CD1c-positive myeloid dendritic cell (primary cell): ENCODE measurements around the gene TMEM207.

Source experiments
- DNase-seq: peaks from one replicate; pipeline ENCODE4 v3.0.0-alpha.2; 2016; ENCODE audit errors: extremely low spot score

The TMEM207 gene

GRCh38 chr3:190444576-190445145 lies 5.0 kb downstream of the TMEM207 start:
- no peak for DNase-seq

GRCh38 chr3:190444006-190444405 lies 5.7 kb downstream of the TMEM207 start:
- DNase-seq = no peak

- no peak for DNase-seq
These were observed 6.4 kb downstream of the TMEM207 start for GRCh38 chr3:190443257-190443656.

GRCh38 chr3:190442240-190442639 lies 7.5 kb downstream of the TMEM207 start:
- DNase-seq = no peak

- peak; percentile 47 for DNase-seq
These were observed 13.4 kb downstream of the TMEM207 start for GRCh38 chr3:190436331-190436730.

- no peak for DNase-seq
These were observed 14.1 kb downstream of the TMEM207 start for GRCh38 chr3:190435618-190436017.

- DNase-seq = no peak
These were observed 16.1 kb downstream of the TMEM207 start for GRCh38 chr3:190433626-190434025.

- DNase-seq = peak; percentile 32
These were observed 17.5 kb downstream of the TMEM207 start for GRCh38 chr3:190432216-190432615.

- DNase-seq = no peak
These were observed 18.8 kb downstream of the TMEM207 start for GRCh38 chr3:190430906-190431305.

GRCh38 chr3:190429681-190430080 lies 20.0 kb downstream of the TMEM207 start:
- DNase-seq = no peak

GRCh38 chr3:190426806-190427507 lies 22.7 kb downstream of the TMEM207 start:
- DNase-seq = no peak

- DNase-seq = no peak
These were observed 23.9 kb downstream of the TMEM207 start for GRCh38 chr3:190425833-190426232.

GRCh38 chr3:190424478-190425439 lies 24.9 kb downstream of the TMEM207 start:
- peak; percentile 54 for DNase-seq

GRCh38 chr3:190424108-190424477 lies 25.6 kb downstream of the TMEM207 start:
- DNase-seq = no peak

GRCh38 chr3:190414297-190414696 lies 35.4 kb downstream of the TMEM207 start:
- no peak for DNase-seq

GRCh38 chr3:190404715-190405114 lies 45.0 kb downstream of the TMEM207 start:
- no peak for DNase-seq

- no peak for DNase-seq
These were observed 47.7 kb downstream of the TMEM207 start for GRCh38 chr3:190401963-190402362.

GRCh38 chr3:190399677-190400076 lies 50.0 kb downstream of the TMEM207 start:
- no peak for DNase-seq

- DNase-seq = no peak
These were observed 51.8 kb downstream of the TMEM207 start for GRCh38 chr3:190397889-190398288.

GRCh38 chr3:190396001-190396400 lies 53.7 kb downstream of the TMEM207 start:
- DNase-seq = peak; percentile 9

- no peak for DNase-seq
These were observed 61.0 kb downstream of the TMEM207 start for GRCh38 chr3:190388703-190389102.

- DNase-seq = no peak
These were observed 62.0 kb downstream of the TMEM207 start, which contains the start of gene CLDN16 for GRCh38 chr3:190387578-190388213. Gene CLDN16 (plus strand): TSS chr3:190388163. CDS start chr3:190388330, 167 bp downstream.
